Measurements from ENCODE around the gene CCDC88B. TPM values are rescaled to one million over a fixed set of nuclear protein-coding genes. Genes with fewer than 3 reads are reported as not detected.

CCDC88B gene
- total and polyA plus RNA-seq, 9 of the 15 experiments (the other 6 are each of a cell fraction or from before 2014, with no cell fraction given), result 0.13 to 18.1 (median 7.9) TPM

- TF ChIP-seq NFIC (IDR thresholded peaks at IDR 0.05) (0 out of 2 replicates have a peak, but pooled peaks have one; percentile 9), MAFG (tag; conservative IDR thresholded peaks at IDR 0.05) (peak; percentile 10; the same call in 1 of the 2 replicates), TAL1 (IDR thresholded peaks at IDR 0.05) (peak; percentile 68), TCF3 (CRISPR knock-in tag; IDR thresholded peaks at IDR 0.05) (peak; percentile 79), CBFA2T2 (conservative IDR thresholded peaks at IDR 0.05) (peak; percentile 73), ZBTB7A (IDR thresholded peaks at IDR 0.05; ENCODE audit: borderline replicate concordance, control insufficient read depth, low read depth, low read length) (no peak), MLX (CRISPR knock-in tag; conservative IDR thresholded peaks at IDR 0.05) (no peak), JUNB (CRISPR knock-in tag; conservative IDR thresholded peaks at IDR 0.05) (no peak), CHD1 (IDR thresholded peaks at IDR 0.05; ENCODE audit: low read length) (no peak), ZNF146 (CRISPR knock-in tag; IDR thresholded peaks at IDR 0.05; ENCODE audit: unreplicated experiment) (peak; percentile 98), MAX (CRISPR knock-in tag; IDR thresholded peaks at IDR 0.05) (peak; percentile 68), DPF2 (IDR thresholded peaks at IDR 0.05) (peak; percentile 65), HDAC1 (IDR thresholded peaks at IDR 0.05) (0 out of 4 replicates have a peak, but pooled peaks of 1 of the 2 experiments have one; percentile 23), ARID1B (IDR thresholded peaks at IDR 0.05) (peak; percentile 76), SMARCA4 (IDR thresholded peaks at IDR 0.05) (0 out of 2 replicates have a peak, but pooled peaks have one; percentile 24), MECOM (CRISPR knock-in tag; IDR thresholded peaks at IDR 0.05) (no peak), GTF2B (IDR thresholded peaks at IDR 0.05; ENCODE audit: extremely low read depth, insufficient read length) (no peak), ZNF592 (IDR thresholded peaks at IDR 0.05) (0 out of 2 replicates have a peak, but pooled peaks have one; percentile 53), KDM1A (IDR thresholded peaks at IDR 0.05) (peak in 1 of 2 experiments; percentile 68; a peak in 1 of 4 replicates), RBM25 (IDR thresholded peaks at IDR 0.05; ENCODE audit: low read depth, low read length, severe bottlenecking) (peak; percentile 49), ATF3 (IDR thresholded peaks at IDR 0.05) (peak; percentile 68), ATF3 (CRISPR knock-in tag; conservative IDR thresholded peaks at IDR 0.05) (no peak)
Observed at GRCh38 chr11:64333556-64333955, 6.4 kb upstream of the CCDC88B start (continued).
